OCI-LY1 (cell line): ENCODE measurements around the gene CDKAL1.

Source experiments
- H2AFZ ChIP-seq: fragments of 200-600 bp; sonication (generic), shearing (Covaris generic); 2 replicates; pipeline ENCODE4 v1.6.0; 2014; ENCODE audit warnings: antibody characterized with exemption, mild to moderate bottlenecking, low read length
- H3F3A ChIP-seq: fragments of 200-600 bp; sonication (generic), shearing (Covaris generic); 2 replicates; pipeline ENCODE4 v1.6.0; 2014; ENCODE audit warnings: mild to moderate bottlenecking, antibody characterized with exemption, low read length, moderate library complexity; ENCODE audit not compliant: insufficient read depth
- H3K27ac ChIP-seq: fragments of 200-600 bp; sonication (generic); 2 replicates; pipeline ENCODE4 v1.5.1; 2014; ENCODE audit warnings: low read length, mixed run types, mild to moderate bottlenecking, low read depth; ENCODE audit not compliant: poor library complexity, severe bottlenecking
- H3K27me3 ChIP-seq: fragments of 200-600 bp; sonication (generic); 2 replicates; pipeline ENCODE4 v1.6.0; 2014; ENCODE audit warnings: antibody characterized with exemption, mild to moderate bottlenecking, low read length, moderate library complexity; ENCODE audit not compliant: insufficient read depth
- H3K36me3 ChIP-seq: fragments of 200-600 bp; sonication (generic); 2 replicates; pipeline ENCODE4 v1.6.1; 2014; ENCODE audit warnings: mild to moderate bottlenecking, antibody characterized with exemption, low read length, moderate library complexity, mixed read lengths; ENCODE audit not compliant: insufficient read depth
- H3K4me1 ChIP-seq: fragments of 200-600 bp; sonication (generic); 2 replicates; pipeline ENCODE4 v1.5.1; 2014; ENCODE audit warnings: mild to moderate bottlenecking, low read length, moderate library complexity; ENCODE audit not compliant: insufficient read depth, severe bottlenecking
- H3K4me2 ChIP-seq: fragments of 200-600 bp; sonication (generic), shearing (Covaris generic); 2 replicates; pipeline ENCODE4 v1.6.1; 2014; ENCODE audit warnings: low read length
- H3K4me3 ChIP-seq: fragments of 200-600 bp; sonication (generic); 2 replicates; pipeline ENCODE4 v1.5.1; 2014; ENCODE audit warnings: low read length, low read depth, mild to moderate bottlenecking, mixed read lengths; ENCODE audit not compliant: poor library complexity, severe bottlenecking
- H3K79me2 ChIP-seq: fragments of 200-600 bp; shearing (Covaris generic); 2 replicates; pipeline ENCODE4 v1.6.1; 2016; ENCODE audit warnings: mixed run types, low read length, mixed read lengths; ENCODE audit not compliant: insufficient read depth
- H3K9ac ChIP-seq: fragments of 200-600 bp; sonication (generic), shearing (Covaris generic); 2 replicates; pipeline ENCODE4 v1.6.1; 2014; ENCODE audit warnings: mild to moderate bottlenecking, low read length, mixed read lengths
- H3K9me2 ChIP-seq: fragments of 200-600 bp; sonication (generic), shearing (Covaris generic); 2 replicates; pipeline ENCODE4 v1.6.1; 2014; ENCODE audit warnings: low read depth, mild to moderate bottlenecking, low read length, mixed read lengths
- H3K9me3 ChIP-seq: fragments of 200-600 bp; shearing (Covaris generic); 2 replicates; pipeline ENCODE4 v1.6.1; 2014; ENCODE audit warnings: low read length, mixed read lengths
- H4K20me1 ChIP-seq: fragments of 200-600 bp; sonication (generic), shearing (Covaris generic); 2 replicates; pipeline ENCODE4 v1.6.0; 2016; ENCODE audit warnings: mild to moderate bottlenecking, low read length; ENCODE audit not compliant: insufficient read depth
- CTCF ChIP-seq: fragments of 200-600 bp; sonication (generic), shearing (Covaris generic); IDR thresholded peaks from 2 replicates; pipeline ENCODE4 v1.5.1; 2017; ENCODE audit warnings: mild to moderate bottlenecking, antibody characterized with exemption, low read length, moderate library complexity, mixed read lengths
- EZH2 ChIP-seq: fragments of 200-600 bp; sonication (generic), shearing (Covaris generic); IDR thresholded peaks from 2 replicates; pipeline ENCODE4 v1.8.0; 2017; ENCODE audit warnings: borderline replicate concordance, mixed run types, mild to moderate bottlenecking, antibody characterized with exemption, low read length, moderate library complexity, mixed read lengths

CDKAL1 gene

GRCh38 chr6:20892365-20892764, 358.1 kb downstream of the CDKAL1 start:
- Histone ChIP-seq H3F3A (no peaks in the 10 kb centered on the region), H3K27ac (no peak overlapping the region), H3K27me3 (no peaks in the 10 kb centered on the region), H4K20me1 (no peaks in the 10 kb centered on the region), H3K4me2 (no peak overlapping the region), H3K9ac (no peak overlapping the region), H3K9me3 (no peaks in the 10 kb centered on the region), H3K4me1 (no peaks in the 10 kb centered on the region), H3K79me2 (no peaks in the 10 kb centered on the region), H2AFZ (no peak overlapping the region), H3K4me3 (no peak overlapping the region), H3K9me2 (no peaks in the 10 kb centered on the region), H3K36me3 (no peaks in the 10 kb centered on the region)
- TF ChIP-seq CTCF (no peak), EZH2 (no peak)

- TF ChIP-seq CTCF (no peak), EZH2 (no peak)
- Histone ChIP-seq H3K9ac (no peak overlapping the region), H3K9me3 (no peaks in the 10 kb centered on the region), H3K4me3 (no peak overlapping the region), H3K4me1 (no peaks in the 10 kb centered on the region), H4K20me1 (no peaks in the 10 kb centered on the region), H3K36me3 (no peaks in the 10 kb centered on the region), H3K27me3 (no peaks in the 10 kb centered on the region), H2AFZ (no peak overlapping the region), H3K27ac (no peak overlapping the region), H3K9me2 (no peaks in the 10 kb centered on the region), H3K79me2 (no peaks in the 10 kb centered on the region), H3K4me2 (no peak overlapping the region), H3F3A (no peaks in the 10 kb centered on the region)
These were observed 359.2 kb downstream of the CDKAL1 start for GRCh38 chr6:20893412-20893811.

- Histone ChIP-seq H3K4me3 (no peak overlapping the region), H3K27ac (no peak overlapping the region), H3K9ac (no peak overlapping the region), H3K9me2 (no peaks in the 10 kb centered on the region), H3K27me3 (no peaks in the 10 kb centered on the region), H3K79me2 (no peaks in the 10 kb centered on the region), H3K4me2 (no peak overlapping the region), H3F3A (no peaks in the 10 kb centered on the region), H4K20me1 (no peaks in the 10 kb centered on the region), H2AFZ (no peak overlapping the region), H3K36me3 (no peaks in the 10 kb centered on the region), H3K9me3 (0 out of 2 replicates have a peak, but pooled peaks cover 3% of the 10 kb centered on the region), H3K4me1 (no peaks in the 10 kb centered on the region)
- TF ChIP-seq EZH2 (no peak), CTCF (no peak)
These were observed 366.3 kb downstream of the CDKAL1 start for GRCh38 chr6:20900389-20901160.
